Large intestine (tissue), 3 donors: Measurements from ENCODE around the gene NDUFB7. TPM values are rescaled to one million over a fixed set of nuclear protein-coding genes. Genes with fewer than 3 reads are reported as not detected.
"Not testable (repeated sequence)": the region's sequence is repeated elsewhere in the genome, so short reads cannot be mapped to it uniquely, and the experiment has no call there.

Experiments
- DNase-seq, 2 donors: peaks; one replicate each; pipeline versions ENCODE4 v3.0.0 to v3.0.0-alpha.2; 2013
- H3K27ac ChIP-seq: one replicate; pipeline ENCODE4 v1.5.1; 2013; ENCODE audit warnings: low read length
- H3K27me3 ChIP-seq: 2 replicates; pipeline ENCODE4 v1.6.1; 2013; ENCODE audit warnings: low read length; ENCODE audit not compliant: control insufficient read depth, insufficient read depth
- H3K36me3 ChIP-seq: 2 replicates; pipeline ENCODE4 v1.6.1; 2013; ENCODE audit warnings: low read length; ENCODE audit not compliant: control insufficient read depth, insufficient read depth
- H3K4me1 ChIP-seq: one replicate; pipeline ENCODE4 v1.6.1; 2013; ENCODE audit warnings: low read length; ENCODE audit not compliant: control insufficient read depth, insufficient read depth
- H3K4me3 ChIP-seq: one replicate; pipeline ENCODE4 v1.5.1; 2013; ENCODE audit warnings: low read length
- H3K9me3 ChIP-seq: one replicate; pipeline ENCODE4 v1.6.1; 2013; ENCODE audit warnings: mild to moderate bottlenecking, low read depth, low read length, moderate library complexity; ENCODE audit not compliant: control insufficient read depth
- WGBS: methylation state at CpG from one replicate; pipeline ENCODE4 v1.1.5; 2013; ENCODE audit warnings: low lambda C conversion rate; ENCODE audit not compliant: insufficient coverage; 5-methylcytosine and 5-hydroxymethylcytosine counted together
- polyA plus RNA-seq: library from polyadenylated mRNA; unstranded; fragments of 120-200 nt; gene quantifications from one replicate; pipeline ENCODE4 v1.2.1, GENCODE V29; 2013

Gene NDUFB7
- polyA plus RNA-seq, 1 donor, result 140 TPM

GRCh38 chr19:14553939-14554243, 18.0 kb downstream of the NDUFB7 start:
- no CpG with 5 or more reads among the region's 9 CpGs for WGBS
- H3K9me3 ChIP-seq, result no peaks in the 10 kb centered on the region
- H3K4me1 ChIP-seq, result peaks cover 44% of the 10 kb centered on the region
- no peaks in the 10 kb centered on the region for H3K27me3 ChIP-seq
- peaks cover 20% of the 10 kb centered on the region for H3K36me3 ChIP-seq
- DNase-seq, result no peak
- H3K27ac ChIP-seq, result peak overlapping the region; percentile 62
- no peak overlapping the region for H3K4me3 ChIP-seq

GRCh38 chr19:14553042-14553938, 18.6 kb downstream of the NDUFB7 start:
- H3K36me3 ChIP-seq, result peaks cover 23% of the 10 kb centered on the region
- H3K27me3 ChIP-seq, result no peaks in the 10 kb centered on the region
- no CpG with 5 or more reads among the region's 35 CpGs for WGBS
- H3K4me1 ChIP-seq, result peaks cover 44% of the 10 kb centered on the region
- no peak overlapping the region for H3K4me3 ChIP-seq
- peak overlapping the region; percentile 62 for H3K27ac ChIP-seq
- H3K9me3 ChIP-seq, result no peaks in the 10 kb centered on the region
- no peak for DNase-seq

GRCh38 chr19:14552006-14552360, 19.9 kb downstream of the NDUFB7 start:
- not testable (repeated sequence) for H3K9me3 ChIP-seq, H3K27me3 ChIP-seq, DNase-seq, H3K4me3 ChIP-seq
- H3K36me3 ChIP-seq, result peaks cover 23% of the 10 kb centered on the region
- H3K4me1 ChIP-seq, result peaks cover 44% of the 10 kb centered on the region
- 50% methylated on average over 2 of the region's 8 CpGs for WGBS
- peak overlapping the region; percentile 65 for H3K27ac ChIP-seq

GRCh38 chr19:14551134-14552005, 20.5 kb downstream of the NDUFB7 start:
- H3K4me3 ChIP-seq, H3K27me3 ChIP-seq, H3K9me3 ChIP-seq: not testable (repeated sequence)
- H3K4me1 ChIP-seq, result peaks cover 39% of the 10 kb centered on the region
- WGBS, result 60% methylated on average over 1 of the region's 12 CpGs
- peak overlapping the region; percentile 65 for H3K27ac ChIP-seq
- peaks cover 23% of the 10 kb centered on the region for H3K36me3 ChIP-seq
- peak; percentile 93 to 95 for DNase-seq

- Histone ChIP-seq H3K4me1 (peaks cover 38% of the 10 kb centered on the region), H3K9me3 (no peaks in the 10 kb centered on the region), H3K27ac (peak overlapping the region; percentile 65), H3K27me3 (no peaks in the 10 kb centered on the region), H3K4me3 (no peak overlapping the region), H3K36me3 (peaks cover 27% of the 10 kb centered on the region)
- 100% methylated on average over 1 of the region's 15 CpGs for WGBS
- no peak for DNase-seq
These were observed 21.6 kb downstream of the NDUFB7 start for GRCh38 chr19:14550201-14550754.

- no peaks in the 10 kb centered on the region for H3K9me3 ChIP-seq
- no peak overlapping the region for H3K4me3 ChIP-seq
- H3K27ac ChIP-seq, result no peak overlapping the region
- no peak for DNase-seq
- peaks cover 23% of the 10 kb centered on the region for H3K36me3 ChIP-seq
- H3K4me1 ChIP-seq, result peaks cover 8% of the 10 kb centered on the region
- no peaks in the 10 kb centered on the region for H3K27me3 ChIP-seq
- no CpG with 5 or more reads among the region's 9 CpGs for WGBS
These were observed 26.2 kb downstream of the NDUFB7 start for GRCh38 chr19:14545716-14546082.

- no peaks in the 10 kb centered on the region for H3K27me3 ChIP-seq
- 100% methylated on average over 1 of the region's 21 CpGs for WGBS
- peaks cover 3% of the 10 kb centered on the region for H3K4me1 ChIP-seq
- H3K27ac ChIP-seq, result no peak overlapping the region
- no peak for DNase-seq
- H3K4me3 ChIP-seq, result no peak overlapping the region
- H3K36me3 ChIP-seq, result peaks cover 19% of the 10 kb centered on the region
- H3K9me3 ChIP-seq, result no peaks in the 10 kb centered on the region
These were observed 26.7 kb downstream of the NDUFB7 start for GRCh38 chr19:14544977-14545715.

GRCh38 chr19:14544047-14544446, 27.8 kb downstream of the NDUFB7 start:
- no peak for DNase-seq
- no CpG with 5 or more reads among the region's 5 CpGs for WGBS
- H3K27ac ChIP-seq, result no peak overlapping the region
- no peaks in the 10 kb centered on the region for H3K27me3 ChIP-seq
- no peaks in the 10 kb centered on the region for H3K4me1 ChIP-seq
- H3K36me3 ChIP-seq, result peaks cover 18% of the 10 kb centered on the region
- no peaks in the 10 kb centered on the region for H3K9me3 ChIP-seq
- no peak overlapping the region for H3K4me3 ChIP-seq

GRCh38 chr19:14542711-14543328, 29.0 kb downstream of the NDUFB7 start:
- Histone ChIP-seq H3K9me3 (no peaks in the 10 kb centered on the region), H3K4me1 (peaks cover 4% of the 10 kb centered on the region), H3K4me3 (no peak overlapping the region), H3K27ac (no peak overlapping the region), H3K36me3 (peaks cover 13% of the 10 kb centered on the region), H3K27me3 (no peaks in the 10 kb centered on the region)
- no CpG with 5 or more reads among the region's 7 CpGs for WGBS
- peak in 1 of 2 donors; percentile 43 for DNase-seq
